HUES64 (cell line): Measurements from ENCODE around the gene AR.

Source experiments
- H3K27ac ChIP-seq: 2 replicates; pipeline ENCODE4 v1.7.0; 2013; ENCODE audit warnings: low read depth, low read length, inconsistent platforms
- H3K27me3 ChIP-seq: 2 replicates; pipeline ENCODE4 v1.6.1; 2013; ENCODE audit warnings: mild to moderate bottlenecking, low read length; ENCODE audit not compliant: insufficient read depth
- H3K36me3 ChIP-seq: 2 replicates; pipeline ENCODE4 v1.6.1; 2013; ENCODE audit warnings: mild to moderate bottlenecking, low read length; ENCODE audit not compliant: insufficient read depth
- H3K4me1 ChIP-seq: 2 replicates; pipeline ENCODE4 v1.6.1; 2013; ENCODE audit warnings: mild to moderate bottlenecking, low read length, moderate library complexity; ENCODE audit not compliant: insufficient read depth
- H3K4me3 ChIP-seq: 2 replicates; pipeline ENCODE4 v1.5.1; 2013; ENCODE audit warnings: mild to moderate bottlenecking, low read length, moderate library complexity
- H3K9ac ChIP-seq: 2 replicates; pipeline ENCODE4 v1.6.1; 2013; ENCODE audit warnings: mild to moderate bottlenecking, low read depth, low read length
- H3K9me3 ChIP-seq: 2 replicates; pipeline ENCODE4 v1.6.1; 2013; ENCODE audit warnings: low read depth, low read length; ENCODE audit not compliant: insufficient read depth
- WGBS: fragments of 150-250, 120-280 bp; methylation state at CpG from one replicate; pipeline ENCODE4 v1.1.7; 2013; ENCODE audit warnings: missing lambda C conversion rate; 5-methylcytosine and 5-hydroxymethylcytosine counted together

AR gene

DNA sequence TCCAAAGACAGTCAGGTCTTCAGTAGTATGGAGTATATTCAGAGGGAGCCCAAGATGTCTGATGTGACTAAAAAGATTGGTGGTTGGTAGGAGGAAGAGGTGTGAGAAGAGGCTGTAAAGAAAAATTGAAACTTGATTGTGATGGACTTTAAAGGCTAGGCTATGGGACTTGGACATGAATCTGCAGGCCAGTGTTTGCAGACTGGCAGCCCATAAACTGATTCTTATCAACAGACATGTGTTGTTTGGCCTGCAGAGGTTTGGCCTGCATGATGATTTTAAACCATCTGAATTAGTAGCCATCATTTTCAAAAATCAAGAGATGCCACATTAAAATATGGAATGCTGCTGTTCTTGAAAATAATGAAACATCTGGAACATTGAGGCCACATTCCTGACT, 5.4 kb upstream of the AR start:
- H3K9me3 ChIP-seq, result no peaks in the 10 kb centered on the region
- H3K27ac ChIP-seq, result no peak overlapping the region
- H3K9ac ChIP-seq, result no peak overlapping the region
- H3K4me1 ChIP-seq, result no peaks in the 10 kb centered on the region
- H3K36me3 ChIP-seq, result no peaks in the 10 kb centered on the region
- no peaks in the 10 kb centered on the region for H3K27me3 ChIP-seq
- no peak overlapping the region for H3K4me3 ChIP-seq

- WGBS, result under 1% methylated on average over 19 of the region's 30 CpGs
- Histone ChIP-seq H3K9ac (peak overlapping the region; percentile 81), H3K4me1 (peaks cover 8% of the 10 kb centered on the region; the same call in 1 of the 2 replicates), H3K9me3 (no peaks in the 10 kb centered on the region), H3K27ac (peak overlapping the region; percentile 84; the same call in 1 of the 2 replicates), H3K36me3 (no peaks in the 10 kb centered on the region), H3K4me3 (peak overlapping the region; percentile 72), H3K27me3 (peaks cover 20% of the 10 kb centered on the region)
Measured at GRCh38 chrX:67544281-67545035, 637 bp downstream of the AR start.

DNA sequence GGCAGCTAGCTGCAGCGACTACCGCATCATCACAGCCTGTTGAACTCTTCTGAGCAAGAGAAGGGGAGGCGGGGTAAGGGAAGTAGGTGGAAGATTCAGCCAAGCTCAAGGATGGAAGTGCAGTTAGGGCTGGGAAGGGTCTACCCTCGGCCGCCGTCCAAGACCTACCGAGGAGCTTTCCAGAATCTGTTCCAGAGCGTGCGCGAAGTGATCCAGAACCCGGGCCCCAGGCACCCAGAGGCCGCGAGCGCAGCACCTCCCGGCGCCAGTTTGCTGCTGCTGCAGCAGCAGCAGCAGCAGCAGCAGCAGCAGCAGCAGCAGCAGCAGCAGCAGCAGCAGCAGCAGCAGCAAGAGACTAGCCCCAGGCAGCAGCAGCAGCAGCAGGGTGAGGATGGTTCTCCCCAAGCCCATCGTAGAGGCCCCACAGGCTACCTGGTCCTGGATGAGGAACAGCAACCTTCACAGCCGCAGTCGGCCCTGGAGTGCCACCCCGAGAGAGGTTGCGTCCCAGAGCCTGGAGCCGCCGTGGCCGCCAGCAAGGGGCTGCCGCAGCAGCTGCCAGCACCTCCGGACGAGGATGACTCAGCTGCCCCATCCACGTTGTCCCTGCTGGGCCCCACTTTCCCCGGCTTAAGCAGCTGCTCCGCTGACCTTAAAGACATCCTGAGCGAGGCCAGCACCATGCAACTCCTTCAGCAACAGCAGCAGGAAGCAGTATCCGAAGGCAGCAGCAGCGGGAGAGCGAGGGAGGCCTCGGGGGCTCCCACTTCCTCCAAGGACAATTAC, 1.4 kb downstream of the AR start:
- Histone ChIP-seq H3K36me3 (no peaks in the 10 kb centered on the region), H3K4me3 (peak overlapping the region; percentile 71), H3K4me1 (peaks cover 11% of the 10 kb centered on the region), H3K9me3 (no peaks in the 10 kb centered on the region), H3K27ac (no peak overlapping the region), H3K9ac (peak overlapping the region; percentile 47), H3K27me3 (peaks cover 20% of the 10 kb centered on the region)
- 2% methylated on average over 35 of the region's 35 CpGs for WGBS

DNA sequence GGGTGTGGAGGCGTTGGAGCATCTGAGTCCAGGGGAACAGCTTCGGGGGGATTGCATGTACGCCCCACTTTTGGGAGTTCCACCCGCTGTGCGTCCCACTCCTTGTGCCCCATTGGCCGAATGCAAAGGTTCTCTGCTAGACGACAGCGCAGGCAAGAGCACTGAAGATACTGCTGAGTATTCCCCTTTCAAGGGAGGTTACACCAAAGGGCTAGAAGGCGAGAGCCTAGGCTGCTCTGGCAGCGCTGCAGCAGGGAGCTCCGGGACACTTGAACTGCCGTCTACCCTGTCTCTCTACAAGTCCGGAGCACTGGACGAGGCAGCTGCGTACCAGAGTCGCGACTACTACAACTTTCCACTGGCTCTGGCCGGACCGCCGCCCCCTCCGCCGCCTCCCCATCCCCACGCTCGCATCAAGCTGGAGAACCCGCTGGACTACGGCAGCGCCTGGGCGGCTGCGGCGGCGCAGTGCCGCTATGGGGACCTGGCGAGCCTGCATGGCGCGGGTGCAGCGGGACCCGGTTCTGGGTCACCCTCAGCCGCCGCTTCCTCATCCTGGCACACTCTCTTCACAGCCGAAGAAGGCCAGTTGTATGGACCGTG, 2.2 kb downstream of the AR start:
- Histone ChIP-seq H3K9me3 (no peaks in the 10 kb centered on the region), H3K4me1 (peaks cover 19% of the 10 kb centered on the region), H3K27ac (no peak overlapping the region), H3K4me3 (peak overlapping the region; percentile 71), H3K9ac (peak overlapping the region; percentile 55), H3K36me3 (no peaks in the 10 kb centered on the region), H3K27me3 (peaks cover 20% of the 10 kb centered on the region)
- under 1% methylated on average over 32 of the region's 41 CpGs for WGBS

DNA sequence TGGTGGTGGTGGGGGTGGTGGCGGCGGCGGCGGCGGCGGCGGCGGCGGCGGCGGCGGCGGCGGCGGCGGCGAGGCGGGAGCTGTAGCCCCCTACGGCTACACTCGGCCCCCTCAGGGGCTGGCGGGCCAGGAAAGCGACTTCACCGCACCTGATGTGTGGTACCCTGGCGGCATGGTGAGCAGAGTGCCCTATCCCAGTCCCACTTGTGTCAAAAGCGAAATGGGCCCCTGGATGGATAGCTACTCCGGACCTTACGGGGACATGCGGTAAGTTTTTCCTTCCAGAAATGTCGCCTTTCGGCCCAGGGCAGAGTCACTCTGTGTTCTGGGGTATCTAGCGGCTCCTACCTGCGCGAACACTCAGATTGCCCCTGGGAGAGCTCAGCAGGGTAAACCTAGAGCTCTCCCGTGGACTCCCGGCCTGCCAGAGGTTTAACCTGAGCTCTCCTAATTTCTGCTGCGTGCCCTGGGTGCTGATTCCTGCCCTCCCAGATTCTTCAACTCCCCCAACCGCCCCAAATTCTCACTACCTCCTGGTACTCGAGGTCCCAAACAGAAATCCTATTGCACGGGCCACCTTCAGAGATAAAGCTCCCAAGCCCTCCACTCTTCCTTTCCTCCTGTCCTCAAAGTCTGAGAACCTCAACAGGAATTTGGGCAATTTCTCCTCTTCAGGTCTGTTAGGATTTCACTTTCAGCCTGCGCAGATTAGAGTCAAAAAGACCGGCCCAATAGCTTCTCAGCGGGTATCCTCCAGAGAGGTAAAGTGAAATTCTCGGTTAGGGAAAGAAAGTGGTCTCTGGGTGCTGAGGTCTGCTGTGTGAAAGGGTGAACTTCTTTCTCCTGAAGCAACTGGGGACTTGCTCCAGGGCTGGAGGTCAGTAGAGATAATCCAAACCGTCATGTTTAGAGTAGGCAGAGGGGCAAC, 2.9 kb downstream of the AR start:
- Histone ChIP-seq H3K9ac (peak overlapping the region; percentile 54), H3K27me3 (peaks cover 20% of the 10 kb centered on the region), H3K4me1 (peaks cover 21% of the 10 kb centered on the region), H3K27ac (no peak overlapping the region), H3K4me3 (peak overlapping the region; percentile 71), H3K36me3 (0 out of 2 replicates have a peak, but pooled peaks cover 5% of the 10 kb centered on the region), H3K9me3 (no peaks in the 10 kb centered on the region)
- WGBS, result 1% methylated on average over 29 of the region's 44 CpGs

DNA sequence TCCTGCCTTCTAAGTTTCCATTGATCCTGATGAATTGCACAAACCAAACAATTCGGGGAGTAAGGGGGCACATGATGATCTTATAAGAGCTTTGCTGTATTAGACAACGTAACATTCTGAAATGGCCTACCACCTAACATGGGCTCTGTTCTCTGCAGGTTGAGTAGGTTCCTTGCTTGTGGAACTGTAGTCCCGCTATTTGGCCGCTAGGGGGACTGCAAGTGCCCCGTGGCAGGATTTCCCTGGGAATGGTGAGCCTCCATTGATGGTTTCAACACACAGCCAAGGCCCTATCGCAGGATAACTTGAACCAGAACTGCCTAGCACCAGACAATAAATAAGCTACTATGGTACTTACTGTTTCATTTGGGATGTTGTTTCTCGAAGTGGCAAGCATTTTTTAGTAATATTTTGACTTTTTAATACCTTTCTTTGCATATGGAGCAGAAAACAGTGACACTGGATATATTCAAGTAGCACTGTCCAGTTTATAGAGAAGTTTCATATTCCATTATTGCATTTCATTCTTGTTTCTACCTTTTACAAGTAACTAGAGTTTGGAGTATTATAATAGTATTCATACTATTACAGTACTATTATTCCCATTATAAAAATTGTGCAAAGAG, 11.9 kb downstream of the AR start:
- H3K36me3 ChIP-seq, result peaks cover 11% of the 10 kb centered on the region; the same call in 1 of the 2 replicates
- no peak overlapping the region for H3K9ac ChIP-seq
- H3K4me1 ChIP-seq, result peaks cover 5% of the 10 kb centered on the region
- H3K9me3 ChIP-seq, result no peaks in the 10 kb centered on the region
- H3K27ac ChIP-seq, result no peak overlapping the region
- no peaks in the 10 kb centered on the region for H3K27me3 ChIP-seq
- WGBS, result 31% methylated on average over 6 of the region's 7 CpGs
- no peak overlapping the region for H3K4me3 ChIP-seq

DNA sequence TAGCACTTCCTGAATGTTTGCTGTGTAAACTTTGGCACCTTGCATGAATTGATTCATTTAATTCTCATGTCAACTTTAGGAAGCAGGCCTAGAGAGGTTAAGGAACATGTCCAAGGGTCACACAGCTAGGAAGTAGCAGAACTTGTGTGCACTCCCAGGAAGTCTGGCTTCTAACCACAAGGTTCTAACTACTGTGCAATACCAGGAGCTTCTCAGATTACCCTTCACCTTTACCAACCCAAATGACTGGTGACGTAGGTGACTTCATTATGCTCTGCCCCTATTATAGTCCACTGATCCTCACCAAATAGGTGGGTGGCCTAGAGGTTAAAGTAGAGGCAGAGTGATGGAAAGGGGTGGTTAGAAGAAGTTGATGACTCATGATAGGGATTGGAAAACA, 14.4 kb downstream of the AR start:
- 0 out of 2 replicates have a peak, but pooled peaks cover under 1% of the 10 kb centered on the region for H3K4me1 ChIP-seq
- no peak overlapping the region for H3K27ac ChIP-seq
- no peak overlapping the region for H3K4me3 ChIP-seq
- no peaks in the 10 kb centered on the region for H3K27me3 ChIP-seq
- H3K36me3 ChIP-seq, result no peaks in the 10 kb centered on the region
- no peak overlapping the region for H3K9ac ChIP-seq
- whole genome bisulfite sequencing, result no CpG with 5 or more reads among the region's 1 CpG
- no peaks in the 10 kb centered on the region for H3K9me3 ChIP-seq

- H3K27ac ChIP-seq, result 0 out of 2 replicates have a peak overlapping the region, but pooled peaks have one; percentile 35
- H3K4me3 ChIP-seq, result no peak overlapping the region
- WGBS, result 86% methylated on average over 6 of the region's 7 CpGs
- H3K27me3 ChIP-seq, result no peaks in the 10 kb centered on the region
- H3K4me1 ChIP-seq, result peaks cover 9% of the 10 kb centered on the region; the same call in 1 of the 2 replicates
- no peak overlapping the region for H3K9ac ChIP-seq
- H3K36me3 ChIP-seq, result no peaks in the 10 kb centered on the region
- no peaks in the 10 kb centered on the region for H3K9me3 ChIP-seq
Measured at GRCh38 chrX:67563469-67564448, 19.9 kb downstream of the AR start.

DNA sequence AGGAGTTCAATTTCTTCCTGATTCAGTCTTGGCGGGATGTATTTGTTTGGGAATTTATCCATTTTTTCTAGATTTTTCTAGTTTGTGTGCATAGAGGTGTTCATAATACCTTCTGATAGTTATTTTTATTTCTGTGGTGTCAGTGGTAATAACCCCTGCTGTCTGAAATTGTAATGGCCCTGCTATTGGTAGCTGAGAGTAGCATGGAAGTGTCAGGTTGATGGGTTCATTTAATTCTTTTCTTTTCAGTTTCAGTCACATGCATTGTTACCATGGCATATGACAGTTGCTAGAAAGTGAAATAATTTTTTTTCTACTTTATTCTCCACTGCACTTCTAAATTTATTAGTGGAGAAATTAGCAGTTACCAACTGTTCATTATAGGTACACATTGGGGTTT, 20.7 kb downstream of the AR start:
- Histone ChIP-seq H3K9ac (no peak overlapping the region), H3K27ac (no peak overlapping the region), H3K36me3 (no peaks in the 10 kb centered on the region), H3K4me1 (peaks cover 9% of the 10 kb centered on the region; the same call in 1 of the 2 replicates), H3K9me3 (no peaks in the 10 kb centered on the region), H3K27me3 (no peaks in the 10 kb centered on the region), H3K4me3 (no peak overlapping the region)
- WGBS, result 100% methylated on average over 1 of the region's 1 CpG
